Memory B cell (primary cell): ENCODE results near the gene LIX1.

Experiments used
- ATAC-seq: fragments of 150-1000 bp; cut with Tn5 transposase; 2 replicates; pipeline ENCODE4 v1.10.0; 2021; ENCODE audit warnings: low read depth, mild to moderate bottlenecking, moderate library complexity
- DNase-seq, 2 donors: peaks; one replicate each; pipeline ENCODE4 v3.0.0; 2022; ENCODE audit warnings: low spot score in 2 of 2
- H3K27ac Mint-ChIP-seq: one replicate; pipeline ENCODE4 v1.8.0; 2022; ENCODE audit warnings: mild to moderate bottlenecking, moderate library complexity, mixed read lengths
- H3K27me3 Mint-ChIP-seq: one replicate; pipeline ENCODE4 v1.8.0; 2022; ENCODE audit warnings: mixed read lengths
- H3K36me3 Mint-ChIP-seq: one replicate; pipeline ENCODE4 v1.8.0; 2022; ENCODE audit warnings: mild to moderate bottlenecking, mixed read lengths
- H3K4me1 Mint-ChIP-seq: one replicate; pipeline ENCODE4 v1.8.0; 2022; ENCODE audit warnings: mixed read lengths
- H3K4me3 Mint-ChIP-seq: one replicate; pipeline ENCODE4 v1.8.0; 2022; ENCODE audit warnings: mild to moderate bottlenecking, moderate library complexity, mixed read lengths
- H3K9me3 Mint-ChIP-seq: one replicate; pipeline ENCODE4 v1.8.0; 2022; ENCODE audit warnings: mixed read lengths

Gene LIX1

GRCh38 chr5:97133101-97133500, 9.3 kb downstream of the LIX1 start:
- ATAC-seq (no peak), DNase-seq (no peak)
- Mint-ChIP-seq H3K27me3 (peaks cover 10% of the 10 kb centered on the region), H3K27ac (no peak overlapping the region), H3K4me3 (no peak overlapping the region), H3K36me3 (peaks cover 1% of the 10 kb centered on the region), H3K4me1 (peaks cover 12% of the 10 kb centered on the region), H3K9me3 (no peaks in the 10 kb centered on the region)

- Mint-ChIP-seq H3K4me1 (peaks cover 12% of the 10 kb centered on the region), H3K27me3 (peaks cover 10% of the 10 kb centered on the region), H3K4me3 (no peak overlapping the region), H3K36me3 (peaks cover 1% of the 10 kb centered on the region), H3K9me3 (no peaks in the 10 kb centered on the region), H3K27ac (no peak overlapping the region)
- DNase-seq (no peak), ATAC-seq (no peak)
Measured at GRCh38 chr5:97131921-97132320, 10.5 kb downstream of the LIX1 start.

- H3K27ac Mint-ChIP-seq, result peak overlapping the region; percentile 9
- ATAC-seq, result no peak
- H3K36me3 Mint-ChIP-seq, result peaks cover 1% of the 10 kb centered on the region
- peaks cover 11% of the 10 kb centered on the region for H3K27me3 Mint-ChIP-seq
- H3K4me1 Mint-ChIP-seq, result peaks cover 12% of the 10 kb centered on the region
- no peaks in the 10 kb centered on the region for H3K9me3 Mint-ChIP-seq
- no peak overlapping the region for H3K4me3 Mint-ChIP-seq
- DNase-seq, result no peak
Measured at GRCh38 chr5:97131139-97131710, 11.2 kb downstream of the LIX1 start.

GRCh38 chr5:97127727-97128126, 14.7 kb downstream of the LIX1 start:
- Mint-ChIP-seq H3K4me1 (peaks cover 6% of the 10 kb centered on the region), H3K4me3 (no peak overlapping the region), H3K36me3 (peaks cover 3% of the 10 kb centered on the region), H3K27ac (no peak overlapping the region), H3K27me3 (peaks cover 14% of the 10 kb centered on the region), H3K9me3 (no peaks in the 10 kb centered on the region)
- DNase-seq (no peak), ATAC-seq (no peak)

- H3K27me3 Mint-ChIP-seq, result peaks cover 11% of the 10 kb centered on the region
- H3K4me1 Mint-ChIP-seq, result peaks cover 6% of the 10 kb centered on the region
- H3K27ac Mint-ChIP-seq, result no peak overlapping the region
- H3K36me3 Mint-ChIP-seq, result peaks cover 3% of the 10 kb centered on the region
- H3K9me3 Mint-ChIP-seq, result no peaks in the 10 kb centered on the region
- DNase-seq (no peak), ATAC-seq (no peak)
- H3K4me3 Mint-ChIP-seq, result no peak overlapping the region
Measured at GRCh38 chr5:97125125-97125683, 17.2 kb downstream of the LIX1 start.

- Mint-ChIP-seq H3K36me3 (peaks cover 3% of the 10 kb centered on the region), H3K27ac (no peak overlapping the region), H3K4me3 (no peak overlapping the region), H3K9me3 (no peaks in the 10 kb centered on the region), H3K27me3 (peaks cover 11% of the 10 kb centered on the region), H3K4me1 (peaks cover 6% of the 10 kb centered on the region)
- no peak for ATAC-seq
- DNase-seq, result no peak
Measured at GRCh38 chr5:97124335-97124734, 18.1 kb downstream of the LIX1 start.

GRCh38 chr5:97121848-97122247, 20.6 kb downstream of the LIX1 start:
- H3K4me3 Mint-ChIP-seq, result no peak overlapping the region
- ATAC-seq (no peak), DNase-seq (no peak)
- no peaks in the 10 kb centered on the region for H3K9me3 Mint-ChIP-seq
- peaks cover 2% of the 10 kb centered on the region for H3K36me3 Mint-ChIP-seq
- no peak overlapping the region for H3K27ac Mint-ChIP-seq
- H3K4me1 Mint-ChIP-seq, result peaks cover 4% of the 10 kb centered on the region
- peaks cover 5% of the 10 kb centered on the region for H3K27me3 Mint-ChIP-seq

- H3K36me3 Mint-ChIP-seq, result peaks cover 2% of the 10 kb centered on the region
Measured at GRCh38 chr5:97120195-97120594, 22.2 kb downstream of the LIX1 start.

GRCh38 chr5:97119007-97119390, 23.4 kb downstream of the LIX1 start:
- peaks cover 4% of the 10 kb centered on the region for H3K4me1 Mint-ChIP-seq
- peak overlapping the region; percentile 5 for H3K27ac Mint-ChIP-seq
- DNase-seq, result no peak
- no peak for ATAC-seq
- no peak overlapping the region for H3K4me3 Mint-ChIP-seq
- H3K27me3 Mint-ChIP-seq, result peaks cover 2% of the 10 kb centered on the region
- peaks cover 2% of the 10 kb centered on the region for H3K36me3 Mint-ChIP-seq
- no peaks in the 10 kb centered on the region for H3K9me3 Mint-ChIP-seq

More at GRCh38 chr5:97120195-97120594, 22.2 kb downstream of the LIX1 start:
- no peak for ATAC-seq
- DNase-seq, result no peak
- no peak overlapping the region for H3K27ac Mint-ChIP-seq
- no peaks in the 10 kb centered on the region for H3K9me3 Mint-ChIP-seq
- peaks cover 2% of the 10 kb centered on the region for H3K27me3 Mint-ChIP-seq
- H3K4me3 Mint-ChIP-seq, result no peak overlapping the region
- H3K4me1 Mint-ChIP-seq, result peaks cover 4% of the 10 kb centered on the region

GRCh38 chr5:97118261-97119006, 24.0 kb downstream of the LIX1 start:
- no peak for DNase-seq
- Mint-ChIP-seq H3K4me3 (no peak overlapping the region), H3K27ac (peak overlapping the region; percentile 5), H3K27me3 (no peaks in the 10 kb centered on the region), H3K4me1 (peaks cover 4% of the 10 kb centered on the region), H3K9me3 (no peaks in the 10 kb centered on the region), H3K36me3 (no peaks in the 10 kb centered on the region)
- peak; percentile 68 for ATAC-seq

- H3K4me1 Mint-ChIP-seq, result peaks cover 4% of the 10 kb centered on the region
- H3K9me3 Mint-ChIP-seq, result no peaks in the 10 kb centered on the region
- no peaks in the 10 kb centered on the region for H3K36me3 Mint-ChIP-seq
- no peaks in the 10 kb centered on the region for H3K27me3 Mint-ChIP-seq
- DNase-seq (no peak), ATAC-seq (no peak)
- no peak overlapping the region for H3K27ac Mint-ChIP-seq
- no peak overlapping the region for H3K4me3 Mint-ChIP-seq
Measured at GRCh38 chr5:97115932-97116331, 26.5 kb downstream of the LIX1 start.

GRCh38 chr5:97112230-97112629, 30.2 kb downstream of the LIX1 start:
- Mint-ChIP-seq H3K4me1 (no peaks in the 10 kb centered on the region), H3K27me3 (peaks cover 1% of the 10 kb centered on the region), H3K27ac (no peak overlapping the region), H3K36me3 (peaks cover 3% of the 10 kb centered on the region), H3K4me3 (no peak overlapping the region), H3K9me3 (no peaks in the 10 kb centered on the region)
- DNase-seq (no peak), ATAC-seq (no peak)

GRCh38 chr5:97111616-97112015, 30.8 kb downstream of the LIX1 start:
- Mint-ChIP-seq H3K36me3 (peaks cover 3% of the 10 kb centered on the region), H3K9me3 (no peaks in the 10 kb centered on the region), H3K4me3 (no peak overlapping the region), H3K27me3 (peaks cover 1% of the 10 kb centered on the region), H3K4me1 (no peaks in the 10 kb centered on the region), H3K27ac (no peak overlapping the region)
- ATAC-seq (no peak), DNase-seq (no peak)

- H3K4me1 Mint-ChIP-seq, result no peaks in the 10 kb centered on the region
- no peak overlapping the region for H3K4me3 Mint-ChIP-seq
- H3K36me3 Mint-ChIP-seq, result peaks cover 3% of the 10 kb centered on the region
- no peak overlapping the region for H3K27ac Mint-ChIP-seq
- H3K27me3 Mint-ChIP-seq, result peaks cover 1% of the 10 kb centered on the region
- no peaks in the 10 kb centered on the region for H3K9me3 Mint-ChIP-seq
- DNase-seq (no peak), ATAC-seq (no peak)
Measured at GRCh38 chr5:97111004-97111403, 31.4 kb downstream of the LIX1 start.
